Esophagus squamous epithelium (tissue), 5 donors: ENCODE data around the gene PRSS2. TPM values are rescaled to one million over a fixed set of nuclear protein-coding genes. Genes with fewer than 3 reads are reported as not detected.

Experiments
- DNase-seq: peaks from one replicate; lab custom pipeline; 2025; lab: John Stamatoyannopoulos, UW
- H3K27ac ChIP-seq, 4 donors: fragments of 200-600 bp; sonication (generic); one replicate each; pipeline ENCODE4 v1.5.1; 2016 to 2019; ENCODE audit warnings: mild to moderate bottlenecking in 1 of 4
- H3K27me3 ChIP-seq, 4 donors: fragments of 200-600 bp; sonication (generic); 1 replicate in 3 of 4; 2 replicates in 1 of 4; pipeline versions ENCODE4 v1.5.1 to v1.6.0; 2017 to 2021; ENCODE audit warnings: antibody characterized with exemption in 1 of 4
- H3K36me3 ChIP-seq, 3 donors: fragments of 200-600 bp; sonication (generic); one replicate each; pipeline ENCODE4 v1.5.1; 2016 to 2019
- H3K4me1 ChIP-seq, 3 donors: fragments of 200-600 bp; sonication (generic); one replicate each; pipeline ENCODE4 v1.5.1; 2017 to 2019
- H3K4me3 ChIP-seq, 4 donors: fragments of 200-600 bp; sonication (generic); 1 replicate in 3 of 4; 2 replicates in 1 of 4; pipeline ENCODE4 v1.5.1; 2016 to 2019; ENCODE audit warnings: mild to moderate bottlenecking in 2 of 4, moderate library complexity in 1 of 4
- H3K9me3 ChIP-seq, 3 donors: fragments of 200-600 bp; sonication (generic); one replicate each; pipeline ENCODE4 v1.5.1; 2016 to 2019
- POLR2A ChIP-seq, 4 donors: fragments of 450-650 bp; IDR thresholded peaks; one replicate each; pipeline ENCODE4 v1.6.1; 2017; ENCODE audit warnings: antibody characterized with exemption in 4 of 4, mild to moderate bottlenecking in 4 of 4, moderate library complexity in 3 of 4
- WGBS, 2 donors: methylation state at CpG; one replicate each; pipeline ENCODE4 v1.1.5; 2018; 5-methylcytosine and 5-hydroxymethylcytosine counted together
- intact Hi-C: fragments of 100-400 bp; cut with DNase I; formaldehyde crosslinking; loops from one replicate; pipeline ENCODE4 v1.15.0; 2022
- total RNA-seq, 4 donors: library from RNA; depleted of rRNA; stranded (reverse); fragments of >200 nt; gene quantifications; one replicate each; pipeline ENCODE4 v1.1.0, GENCODE V29; 2016
- TF ChIP-seq, protein P1 (sequence below), 6 experiments: fragments of 450-650 bp in 4 of 6; fragments of 200-600 bp in 2 of 6; sonication (generic) in 2 of 6; IDR thresholded peaks; one replicate each; pipeline ENCODE4 v1.5.1; 2016 to 2019; ENCODE audit warnings: antibody characterized with exemption in 6 of 6, mild to moderate bottlenecking in 4 of 6, moderate library complexity in 4 of 6
- donor health status: DM: yes; HTN: yes; CAD: no.

Gene PRSS2
- total RNA-seq, 4 donors from 2014 or later, result not detected

DNA sequence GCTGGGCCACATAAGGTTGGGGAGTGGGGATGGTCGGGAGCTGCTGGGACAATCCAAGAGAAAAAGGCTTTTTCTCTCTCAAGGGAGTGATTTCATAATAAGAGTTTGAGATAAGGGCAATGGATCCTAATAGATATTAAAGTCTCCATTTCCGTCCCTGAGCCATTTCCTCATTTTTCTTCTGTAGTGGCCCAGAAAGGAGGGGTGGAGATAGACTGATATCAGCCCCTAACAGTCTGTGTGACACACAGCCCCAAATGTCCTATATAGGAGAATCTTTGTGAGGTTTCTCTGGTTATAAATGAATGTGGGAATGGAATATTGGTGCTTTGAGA lies 35.2 kb downstream of the PRSS2 start:
- Histone ChIP-seq H3K4me3 (no peak overlapping the region), H3K9me3 (no peaks in the 10 kb centered on the region), H3K27me3 (peaks cover 0 to 29% (median 0%) of the 10 kb centered on the region in 4 donors), H3K4me1 (peaks cover 0 to 2% (median 0%) of the 10 kb centered on the region in 3 donors), H3K36me3 (no peaks in the 10 kb centered on the region), H3K27ac (no peak overlapping the region)
- WGBS, 2 donors, result 54 to 61% methylated on average over 2 of the region's 2 CpGs
- no peak for TF ChIP-seq POLR2A (IDR thresholded peaks at IDR 0.05)
- TF ChIP-seq, protein P1, sequence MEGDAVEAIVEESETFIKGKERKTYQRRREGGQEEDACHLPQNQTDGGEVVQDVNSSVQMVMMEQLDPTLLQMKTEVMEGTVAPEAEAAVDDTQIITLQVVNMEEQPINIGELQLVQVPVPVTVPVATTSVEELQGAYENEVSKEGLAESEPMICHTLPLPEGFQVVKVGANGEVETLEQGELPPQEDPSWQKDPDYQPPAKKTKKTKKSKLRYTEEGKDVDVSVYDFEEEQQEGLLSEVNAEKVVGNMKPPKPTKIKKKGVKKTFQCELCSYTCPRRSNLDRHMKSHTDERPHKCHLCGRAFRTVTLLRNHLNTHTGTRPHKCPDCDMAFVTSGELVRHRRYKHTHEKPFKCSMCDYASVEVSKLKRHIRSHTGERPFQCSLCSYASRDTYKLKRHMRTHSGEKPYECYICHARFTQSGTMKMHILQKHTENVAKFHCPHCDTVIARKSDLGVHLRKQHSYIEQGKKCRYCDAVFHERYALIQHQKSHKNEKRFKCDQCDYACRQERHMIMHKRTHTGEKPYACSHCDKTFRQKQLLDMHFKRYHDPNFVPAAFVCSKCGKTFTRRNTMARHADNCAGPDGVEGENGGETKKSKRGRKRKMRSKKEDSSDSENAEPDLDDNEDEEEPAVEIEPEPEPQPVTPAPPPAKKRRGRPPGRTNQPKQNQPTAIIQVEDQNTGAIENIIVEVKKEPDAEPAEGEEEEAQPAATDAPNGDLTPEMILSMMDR (IDR thresholded peaks at IDR 0.05), result no peak
- no peak for DNase-seq
- intact Hi-C loops, result no loop called here

DNA sequence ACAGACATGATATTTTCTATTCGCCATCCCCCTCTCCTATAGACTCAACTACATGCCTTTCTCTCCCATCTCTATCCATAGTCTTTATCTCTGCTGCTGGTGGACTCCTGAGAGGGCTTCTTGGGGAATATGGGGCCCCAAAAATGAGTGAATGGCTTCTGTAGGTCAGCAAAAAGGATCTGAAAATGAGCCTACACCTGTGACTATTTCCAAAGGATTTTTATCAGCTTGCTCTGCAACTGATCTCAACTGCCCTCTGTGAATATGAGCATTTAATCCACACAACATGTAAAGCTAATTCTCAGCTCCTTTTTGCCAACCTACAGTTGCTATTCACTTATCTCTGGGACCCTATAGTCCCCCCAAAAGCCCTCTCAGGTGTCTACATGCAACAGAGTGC lies 36.2 kb downstream of the PRSS2 start:
- intact Hi-C loops, result no loop called here
- no peak for TF ChIP-seq POLR2A (IDR thresholded peaks at IDR 0.05)
- TF ChIP-seq, protein P1 (IDR thresholded peaks at IDR 0.05), result no peak
- Histone ChIP-seq H3K36me3 (no peaks in the 10 kb centered on the region), H3K9me3 (no peaks in the 10 kb centered on the region), H3K4me3 (no peak overlapping the region), H3K4me1 (peaks cover 0 to 4% (median 0%) of the 10 kb centered on the region in 3 donors), H3K27ac (peak overlapping the region in 2 of 4 donors; percentile 10 to 68), H3K27me3 (peaks cover 0 to 39% (median 0%) of the 10 kb centered on the region in 4 donors)
- DNase-seq, result no peak
- WGBS, 2 donors, result 68 to 88% methylated on average over 1 of the region's 1 CpG

DNA sequence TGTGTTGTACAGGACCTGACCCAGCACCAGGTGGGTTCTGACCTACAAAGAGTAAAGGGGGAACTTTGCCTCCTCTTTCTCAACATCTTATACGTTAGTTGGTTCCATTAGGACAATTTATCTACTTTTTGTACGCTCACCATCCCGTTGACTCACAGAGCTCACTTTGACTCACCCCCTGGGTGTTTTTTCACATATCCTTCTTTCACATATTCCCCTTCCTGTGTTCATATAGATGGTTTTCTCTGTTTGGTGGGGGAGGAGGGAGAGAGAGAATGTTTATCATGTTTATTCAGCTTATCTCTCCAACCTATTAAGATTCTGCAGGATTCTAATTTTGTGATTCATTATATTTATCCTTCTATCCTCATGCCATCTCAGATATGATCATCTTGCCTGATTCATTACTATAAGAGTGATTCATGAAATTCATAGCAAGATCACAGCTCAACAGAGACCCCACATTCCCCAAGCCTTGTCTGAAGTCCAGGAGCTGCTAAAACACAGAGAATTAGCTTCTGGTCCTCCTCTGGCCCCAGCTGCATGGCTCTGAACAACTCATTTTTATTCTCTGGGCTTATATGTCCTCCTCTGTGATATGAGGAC lies 37.2 kb downstream of the PRSS2 start:
- intact Hi-C loops, result no loop called here

DNA sequence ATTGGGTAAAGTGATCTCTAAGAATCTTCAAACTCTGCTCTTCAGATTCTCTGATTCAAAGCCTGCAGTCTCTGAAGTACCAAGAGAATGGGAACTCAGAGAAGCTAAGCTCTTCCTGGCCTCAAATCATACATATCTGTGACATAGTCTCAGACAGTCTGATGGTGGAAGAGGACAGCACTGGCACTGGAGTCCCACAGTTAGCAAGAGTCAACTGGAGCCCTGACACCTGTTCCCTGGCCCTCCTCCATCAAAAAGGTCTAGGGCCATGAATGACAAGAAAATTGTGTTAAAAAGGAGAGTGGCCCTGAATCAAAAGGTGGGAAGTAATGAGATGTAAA lies 37.7 kb downstream of the PRSS2 start:
- Histone ChIP-seq H3K9me3 (no peaks in the 10 kb centered on the region), H3K36me3 (no peaks in the 10 kb centered on the region), H3K4me3 (no peak overlapping the region), H3K27ac (peak overlapping the region in 3 of 4 donors; percentile 25 to 68 (median 67)), H3K27me3 (peaks cover 0 to 53% (median 0%) of the 10 kb centered on the region in 4 donors), H3K4me1 (peaks cover 0 to 4% (median 0%) of the 10 kb centered on the region in 3 donors)
- no peak for DNase-seq
- no peak for TF ChIP-seq POLR2A (IDR thresholded peaks at IDR 0.05)
- TF ChIP-seq, protein P1 (IDR thresholded peaks at IDR 0.05), result no peak
- intact Hi-C loops, result no loop called here

More for the DNA sequence above, 37.2 kb downstream of the PRSS2 start:
- WGBS, 2 donors, result 39 to 42% methylated on average over 3 of the region's 3 CpGs
- H3K36me3 ChIP-seq, result no peaks in the 10 kb centered on the region
- no peaks in the 10 kb centered on the region for H3K9me3 ChIP-seq
- no peak overlapping the region for H3K4me3 ChIP-seq
- peak in 1 of 4 donors; percentile 13 for TF ChIP-seq POLR2A (IDR thresholded peaks at IDR 0.05)
- TF ChIP-seq, protein P1 (IDR thresholded peaks at IDR 0.05), result no peak
- H3K27me3 ChIP-seq, result peaks cover 0 to 49% (median 0%) of the 10 kb centered on the region in 4 donors
- DNase-seq, result no peak
- H3K27ac ChIP-seq, result peak overlapping the region in 3 of 4 donors; percentile 25 to 68 (median 67)
- peaks cover 0 to 4% (median 0%) of the 10 kb centered on the region in 3 donors for H3K4me1 ChIP-seq

DNA sequence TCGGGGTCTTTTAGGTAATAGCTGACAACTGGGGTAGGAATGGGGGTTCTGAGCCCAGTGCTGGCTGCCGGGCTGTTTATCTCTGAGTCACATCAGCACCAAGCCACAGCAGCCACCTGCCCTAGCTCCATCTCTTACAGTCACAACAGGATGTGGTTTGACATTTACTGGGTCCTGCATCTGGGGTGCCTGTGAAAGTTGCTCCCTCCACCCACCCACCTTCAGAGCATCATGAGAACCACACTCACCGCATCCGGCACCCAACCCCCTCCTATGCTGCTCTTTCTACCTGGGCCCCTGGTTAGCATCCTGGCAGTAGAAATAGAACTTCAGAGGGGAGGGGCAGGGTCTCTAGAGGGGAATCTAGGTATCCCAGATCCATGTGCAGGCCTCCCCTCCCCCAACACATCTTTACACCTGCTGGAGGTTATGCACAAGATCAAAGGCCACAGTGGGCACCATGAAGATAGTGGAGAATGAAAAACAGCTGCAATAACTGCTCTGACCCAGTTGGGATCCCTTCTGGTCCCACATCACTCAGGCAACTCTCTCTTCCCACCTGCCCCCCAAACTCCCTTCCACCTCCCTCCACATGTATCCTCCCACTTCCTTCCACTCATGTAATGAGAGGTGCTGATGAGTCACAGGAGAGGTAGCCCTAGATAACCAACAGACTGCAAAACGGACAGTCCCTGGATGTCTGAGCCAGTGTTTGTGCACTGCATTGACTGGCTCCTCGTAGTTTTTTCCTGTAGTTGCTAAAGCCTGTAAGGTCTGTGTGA lies 38.2 kb downstream of the PRSS2 start:
- Histone ChIP-seq H3K36me3 (no peaks in the 10 kb centered on the region), H3K9me3 (no peaks in the 10 kb centered on the region), H3K4me1 (peaks cover 0 to 4% (median 0%) of the 10 kb centered on the region in 3 donors), H3K4me3 (no peak overlapping the region), H3K27ac (peak overlapping the region in 2 of 4 donors; percentile 67 to 68), H3K27me3 (peaks cover 0 to 58% (median 0%) of the 10 kb centered on the region in 4 donors)
- TF ChIP-seq POLR2A (IDR thresholded peaks at IDR 0.05), result peak in 1 of 4 donors; percentile 62
- TF ChIP-seq, protein P1 (IDR thresholded peaks at IDR 0.05), result no peak
- 32 to 61% methylated on average over 4 to 6 of the region's 6 CpGs for WGBS, 2 donors
- peak; percentile 59 for DNase-seq
- intact Hi-C loops, result no loop called here
